ENCODE results near the gene CBFA2T3.
A peak's percentile ranks its signal among the peaks of the same experiment; 100 is the strongest.

Gene CBFA2T3

DNA sequence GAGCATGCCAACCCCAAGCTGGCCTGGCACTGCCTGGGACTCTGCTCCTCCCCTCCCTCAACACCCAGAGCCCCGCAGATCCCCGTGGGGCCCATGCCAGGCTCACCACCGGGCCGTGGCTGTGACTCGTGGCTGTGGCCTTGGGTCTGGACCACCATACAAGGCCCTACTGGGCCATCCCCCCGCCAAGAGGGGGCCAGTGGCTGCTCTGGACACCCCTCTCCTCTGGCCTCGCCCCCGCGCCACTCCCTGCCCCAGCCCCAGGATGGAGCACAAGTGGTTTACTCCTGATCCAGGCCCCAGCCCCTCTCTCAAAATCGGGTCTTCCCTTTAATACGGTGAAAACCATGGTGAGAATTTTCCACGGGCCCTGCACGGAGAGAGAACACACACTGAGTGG, 113.6 kb downstream of the CBFA2T3 start:
- DNase-seq: no peak

DNA sequence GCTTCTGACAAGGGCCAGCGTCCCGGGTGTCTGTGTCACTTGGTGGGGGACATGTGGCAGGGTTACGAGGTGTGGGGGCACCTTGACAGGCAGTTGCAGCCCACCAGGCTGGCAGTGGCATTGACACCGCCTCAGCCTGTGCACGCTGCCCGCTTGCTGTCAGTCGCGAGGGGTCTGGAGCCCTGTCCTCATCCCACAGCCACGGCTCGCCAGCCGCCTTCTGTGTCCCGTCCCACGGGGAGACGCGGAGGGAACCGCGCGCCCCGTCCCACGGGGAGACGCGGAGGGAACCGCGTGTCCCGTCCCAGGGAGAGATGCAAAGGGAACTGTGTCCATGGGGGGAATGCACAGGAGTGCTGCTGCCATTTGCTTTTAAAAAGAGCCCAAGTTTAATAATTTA, 114.0 kb downstream of the CBFA2T3 start:
- no peak for DNase-seq

DNA sequence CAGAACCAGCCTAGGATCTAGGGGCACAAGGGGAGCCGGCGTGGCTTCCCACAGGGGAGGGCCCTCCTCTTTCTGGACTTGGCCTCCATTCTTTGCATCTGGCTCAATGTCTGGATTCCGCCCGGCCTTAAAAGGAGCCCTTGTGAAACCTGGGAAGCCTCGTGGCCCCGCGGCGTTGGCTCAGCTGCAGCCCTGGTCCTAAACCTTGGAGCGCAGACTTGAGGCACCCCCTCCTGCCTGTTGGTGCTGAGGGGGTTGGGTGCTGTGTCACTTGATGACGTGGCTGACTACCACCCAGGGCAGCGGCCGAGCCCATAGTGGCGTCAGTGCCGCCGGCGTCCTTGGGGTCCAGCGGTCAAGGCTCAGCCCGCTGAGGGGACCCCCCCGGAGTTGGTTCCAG, 115.6 kb downstream of the CBFA2T3 start:
- DNase-seq: no peak

DNA sequence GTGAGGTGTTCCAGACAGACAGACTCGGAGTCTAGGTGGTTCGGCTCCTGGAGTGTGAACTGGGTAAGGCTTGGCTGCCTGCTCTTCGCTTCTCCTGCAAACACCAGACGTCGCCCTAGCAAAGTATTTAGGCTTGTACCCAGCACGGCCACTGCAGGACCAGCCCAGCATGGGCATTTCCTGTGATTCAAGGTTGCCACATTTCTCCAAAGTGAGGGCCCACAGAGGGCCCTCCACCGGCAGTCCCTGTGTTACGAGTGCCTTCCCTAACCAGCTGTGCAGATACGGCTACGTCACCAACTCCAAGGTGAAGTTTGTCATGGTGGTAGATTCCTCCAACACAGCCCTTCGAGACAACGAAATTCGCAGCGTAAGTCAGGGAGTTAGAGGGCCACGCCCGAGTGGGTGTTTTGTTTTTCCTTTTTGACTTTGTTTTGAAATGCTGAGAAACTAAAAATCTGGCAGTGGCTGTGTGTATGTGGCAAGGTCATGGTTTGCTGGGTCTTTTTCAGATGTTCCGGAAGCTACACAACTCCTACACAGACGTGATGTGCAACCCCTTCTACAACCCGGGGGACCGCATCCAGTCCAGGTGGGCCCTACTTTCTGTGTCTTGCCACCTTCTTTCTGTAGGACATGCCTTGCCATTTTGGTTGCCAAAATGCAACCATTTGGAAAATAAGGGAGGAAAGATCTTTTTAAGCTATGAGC, 117.5 kb downstream of the CBFA2T3 start:
- no peak for DNase-seq

DNA sequence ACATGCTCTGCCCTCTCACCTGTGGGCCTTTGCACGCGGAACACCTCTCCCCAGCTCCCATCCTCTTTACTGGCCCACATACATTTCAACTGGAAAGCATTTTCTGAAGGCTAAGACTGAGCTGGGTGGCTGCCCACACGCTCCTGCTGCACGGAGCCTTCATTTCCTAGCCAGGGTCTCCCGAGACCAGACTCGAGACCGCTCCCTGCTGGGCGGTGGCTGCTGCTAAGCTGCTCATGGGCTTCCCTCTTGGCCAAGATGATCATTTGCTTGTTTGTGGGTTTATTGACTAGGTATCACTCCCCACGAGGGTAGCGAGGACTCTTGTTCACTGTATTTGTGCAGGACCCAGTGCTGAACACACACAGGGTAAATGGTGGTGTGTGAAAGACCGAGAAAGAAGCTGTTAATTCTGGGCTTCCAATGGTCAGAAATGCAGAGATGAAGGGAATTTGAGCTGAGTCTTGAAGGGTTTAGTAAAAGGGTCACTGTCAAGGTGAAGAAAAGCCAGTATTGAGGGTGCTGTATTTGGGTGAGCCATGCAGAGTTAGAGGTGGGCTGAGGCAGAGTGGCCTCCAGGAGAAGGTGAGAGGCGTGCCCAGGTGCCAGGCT, 119.2 kb downstream of the CBFA2T3 start:
- DNase-seq: peak in 52 of 56 donors; percentile 10 to 83 (median 60)

DNA sequence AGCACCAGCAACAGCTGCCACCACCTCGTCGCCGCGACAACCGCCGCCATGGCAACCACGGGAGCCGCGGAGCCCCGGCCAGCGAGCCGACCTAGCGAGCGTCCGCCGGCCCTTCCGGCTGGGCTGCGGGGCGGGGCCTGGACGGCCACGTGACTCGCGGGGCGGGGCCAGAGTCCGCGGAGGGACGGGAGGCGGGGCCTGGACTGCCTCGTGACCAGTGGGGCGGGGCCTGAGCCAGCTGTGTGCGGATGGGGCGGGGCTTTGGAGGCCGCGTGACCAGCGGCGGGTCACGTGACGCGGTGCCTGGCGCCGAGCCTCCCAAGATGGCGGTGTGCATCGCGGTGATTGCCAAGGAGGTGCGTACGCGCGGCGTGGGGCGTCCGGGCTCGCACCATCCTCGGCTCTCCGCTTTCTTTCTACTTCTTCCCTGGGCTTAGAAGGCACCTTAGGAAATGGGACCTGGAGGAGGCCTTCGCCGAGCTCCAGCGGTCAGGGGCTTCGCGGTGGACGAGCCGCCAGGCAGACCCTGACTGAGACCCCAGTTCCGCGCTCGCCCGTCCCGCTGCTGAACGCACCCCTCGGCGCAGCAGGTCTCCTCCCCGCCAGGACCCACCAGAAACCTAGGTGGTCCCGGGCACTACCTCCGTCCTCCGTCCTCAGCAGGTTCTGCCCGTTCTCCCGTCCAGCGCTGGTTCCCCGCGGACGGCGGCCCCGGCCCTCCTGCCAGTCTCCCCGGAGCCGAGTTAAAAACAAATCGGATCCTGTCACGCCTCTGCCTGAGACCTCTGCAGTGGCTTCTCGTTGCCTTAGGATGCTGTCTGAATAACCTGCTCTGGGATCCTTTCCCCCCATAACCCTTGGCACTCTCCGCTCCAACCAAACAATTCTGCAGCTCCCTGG, 119.9 kb downstream of the CBFA2T3 start, which contains the start of the genes GALNS and TRAPPC2L:
TSS of gene GALNS (minus strand) at position 120 of the 900 bp plus-strand sequence. CDS start at position 50, 70 bp downstream.
TSS of gene TRAPPC2L (plus strand) at position 300 of the 900 bp plus-strand sequence. CDS start at position 324, 24 bp downstream.
- DNase-seq: peak; percentile 67 to 100 (median 96)

DNA sequence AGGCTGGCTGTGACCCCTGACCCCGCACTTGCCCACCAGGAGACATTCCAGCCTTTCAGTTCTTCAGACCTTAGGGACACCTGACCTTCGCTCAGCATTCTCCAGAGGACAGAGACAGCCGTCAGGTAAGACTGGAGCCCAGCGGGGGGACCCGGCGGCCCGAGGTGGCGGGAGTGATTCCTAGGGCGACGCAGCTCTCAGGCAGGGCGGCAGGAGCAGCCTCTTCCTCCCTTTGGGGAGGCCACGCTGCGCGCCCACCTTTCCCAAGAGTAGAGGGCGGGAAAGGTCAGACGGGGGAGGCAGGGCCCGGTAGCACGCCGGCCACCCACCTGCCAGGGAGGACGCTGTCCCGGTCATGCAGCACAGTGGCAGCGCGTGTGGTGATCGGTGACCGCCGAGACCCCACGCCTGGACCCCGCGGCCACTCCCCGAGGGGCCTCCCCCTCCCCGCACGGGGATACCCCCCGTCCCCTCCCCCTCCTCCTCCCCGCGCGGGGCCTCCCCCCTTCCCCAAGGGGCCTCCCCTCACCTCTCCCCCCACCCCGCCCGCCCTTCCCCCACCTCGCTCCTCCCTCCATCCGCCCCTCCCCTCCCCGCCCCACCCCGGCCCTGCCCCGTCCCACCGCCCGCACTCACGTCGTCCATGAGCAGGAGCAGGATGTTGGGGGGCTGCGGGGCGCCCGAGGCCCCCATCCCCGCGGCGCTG, 120.7 kb downstream of the CBFA2T3 start:
- DNase-seq: peak in 10 of 56 donors; percentile 10 to 54 (median 34)

DNA sequence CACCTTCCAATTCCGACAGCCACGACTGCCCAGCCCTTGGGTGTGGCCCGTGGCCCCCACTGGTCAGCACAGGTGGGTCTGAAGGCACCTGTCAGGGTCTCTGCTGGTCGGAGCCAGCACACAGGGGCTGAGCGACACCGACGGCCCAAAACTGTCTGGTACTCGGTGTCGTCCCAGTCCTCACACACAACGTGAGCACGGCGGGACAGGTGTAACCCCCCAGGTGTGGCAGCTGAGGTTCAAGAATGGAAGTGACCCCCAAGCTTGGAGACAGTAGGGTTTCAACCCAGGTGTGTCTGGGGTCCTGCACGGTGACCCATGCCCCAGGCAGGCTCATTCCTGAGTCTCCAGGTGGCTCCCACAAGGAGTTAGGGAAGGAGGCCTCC, 121.3 kb downstream of the CBFA2T3 start:
- no peak for DNase-seq

DNA sequence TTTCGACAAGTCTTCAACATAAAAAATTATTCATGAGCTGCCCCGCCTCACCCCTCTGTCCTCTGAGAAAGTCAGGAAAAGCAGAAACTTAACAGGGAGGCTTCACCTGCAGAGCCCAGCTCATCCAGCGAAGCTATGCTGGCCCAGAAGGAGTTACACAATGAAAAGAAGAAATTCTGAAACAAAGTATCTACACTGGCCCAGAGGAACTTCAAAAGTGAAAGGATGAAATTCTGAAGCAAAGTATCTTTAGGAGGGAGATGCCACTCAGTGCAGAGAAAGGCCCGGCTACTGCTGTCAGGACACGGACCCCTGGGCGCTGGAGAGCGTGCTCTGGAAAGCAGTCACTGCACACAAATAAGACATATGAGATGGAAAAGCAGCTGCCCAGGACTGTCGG, 121.8 kb downstream of the CBFA2T3 start:
- no peak for DNase-seq

DNA sequence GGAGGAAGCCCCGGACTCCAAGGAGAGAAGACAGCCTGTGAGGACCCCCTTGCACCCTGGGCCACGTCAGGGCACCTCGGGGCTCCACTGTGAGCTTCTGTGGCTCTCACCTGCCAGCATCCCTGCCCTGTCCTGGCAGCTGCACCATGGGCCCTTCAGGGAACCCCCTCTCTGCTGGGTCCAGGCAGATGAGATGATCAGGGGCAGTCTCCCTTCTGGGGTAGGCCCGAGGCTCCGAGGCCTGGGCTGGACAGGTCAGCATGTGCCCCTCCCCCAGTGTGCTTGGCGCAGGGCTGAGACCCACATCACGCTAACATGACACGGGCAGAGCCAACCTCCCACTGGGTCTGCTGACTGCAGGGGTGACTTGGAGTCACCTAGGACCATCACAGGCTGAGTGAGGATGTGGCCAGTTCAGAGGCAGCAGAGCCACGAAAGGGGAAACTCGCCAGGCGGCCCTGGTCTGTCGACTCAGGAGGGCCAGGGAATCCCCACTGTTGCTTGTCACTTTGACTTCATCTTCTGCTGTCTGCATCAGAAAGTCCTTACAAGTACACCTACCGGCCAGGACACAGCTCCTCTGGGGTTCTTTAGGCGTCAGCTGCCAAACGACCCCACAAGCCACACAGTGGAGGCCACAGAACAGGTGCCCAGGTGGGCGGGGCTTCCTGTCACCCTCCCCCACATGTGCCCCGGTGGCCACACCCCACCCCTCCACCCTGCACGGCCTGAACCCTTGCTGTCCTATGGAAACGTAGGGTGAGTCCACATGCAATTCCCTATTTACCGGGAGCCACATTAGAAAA, 122.5 kb downstream of the CBFA2T3 start:
- peak in 1 of 56 donors; percentile 14 for DNase-seq

DNA sequence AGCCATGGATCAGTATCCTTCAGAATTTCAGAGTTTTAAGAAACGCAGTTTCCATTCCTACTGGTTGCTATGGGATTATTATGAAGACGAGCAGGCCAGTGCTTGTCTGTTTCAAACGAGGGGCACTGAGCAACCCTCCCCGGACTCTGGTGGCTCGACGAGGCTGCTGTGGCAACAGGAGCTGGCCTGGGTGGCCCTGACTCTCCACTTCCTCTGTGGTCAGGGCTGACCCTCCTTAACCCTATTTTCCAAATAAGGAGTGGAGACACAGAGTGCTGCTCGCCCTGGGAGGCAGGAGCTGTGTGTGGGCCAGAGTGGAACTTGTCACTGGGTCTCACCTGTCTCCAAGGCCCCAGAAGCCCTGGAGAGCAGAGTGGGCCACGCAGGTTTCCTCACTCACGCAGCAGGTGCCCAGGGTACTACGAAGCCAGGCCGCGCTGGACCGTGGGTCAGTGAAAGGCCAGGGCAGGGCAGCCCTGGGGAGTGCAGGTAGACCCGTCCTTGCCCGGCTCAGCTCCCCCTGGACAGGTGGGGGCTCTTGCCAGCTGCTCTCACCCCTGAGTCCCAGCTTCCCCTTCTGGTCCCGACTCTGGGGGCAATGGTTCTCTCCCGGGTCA, 123.6 kb downstream of the CBFA2T3 start:
- peak in 1 of 56 donors; percentile 24 for DNase-seq

DNA sequence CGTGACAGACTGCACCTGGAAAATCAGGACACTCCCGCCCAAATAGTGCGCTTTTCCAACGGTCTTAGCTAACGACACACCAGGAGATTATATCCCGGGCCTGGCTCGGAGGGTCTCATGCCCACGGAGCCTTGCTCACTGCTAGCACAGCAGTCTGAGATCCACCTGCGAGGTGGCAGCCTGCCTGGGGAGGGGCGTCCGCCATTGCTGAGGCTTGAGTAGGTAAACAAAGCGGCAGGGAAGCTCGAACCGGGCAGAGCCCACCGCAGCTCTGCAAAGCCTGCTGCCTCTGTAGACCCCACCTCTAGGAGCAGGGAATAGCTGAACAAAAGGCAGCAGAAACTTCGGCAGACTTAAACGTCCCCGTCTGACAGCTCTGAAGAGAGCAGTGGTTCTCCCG, 125.4 kb downstream of the CBFA2T3 start:
- DNase-seq: no peak

DNA sequence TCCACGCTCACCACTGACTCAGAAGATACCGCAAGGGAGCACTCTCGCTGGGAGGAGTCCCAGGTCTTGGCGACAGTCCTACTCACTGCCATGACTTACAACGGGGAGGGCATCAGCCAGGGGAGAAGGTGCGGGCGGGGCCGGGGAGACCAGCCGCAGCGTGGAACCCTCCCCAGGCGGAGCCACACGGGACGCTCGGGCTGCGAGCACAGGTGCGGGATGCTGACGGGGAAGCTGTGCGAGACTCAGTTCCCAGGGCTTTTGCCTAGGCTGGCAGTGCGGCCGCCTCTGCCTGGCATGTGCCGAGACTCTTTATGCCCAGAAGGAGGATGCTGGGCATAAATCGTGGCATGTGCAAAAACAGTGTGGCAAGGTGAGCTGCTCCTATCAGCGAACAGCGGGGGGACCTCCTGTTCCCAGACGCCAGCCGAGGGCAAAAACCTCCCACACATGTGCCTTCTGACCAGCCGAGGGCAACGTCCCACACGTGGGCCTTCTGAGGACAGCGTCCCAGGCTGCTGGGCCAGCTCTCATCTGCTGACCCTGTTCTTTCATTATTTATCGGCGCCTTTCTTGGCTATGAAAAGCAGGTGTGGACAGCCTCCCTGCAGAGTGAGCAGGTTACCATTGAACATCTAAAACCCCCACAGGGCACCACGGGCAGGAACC, 126.3 kb downstream of the CBFA2T3 start:
- DNase-seq: no peak

DNA sequence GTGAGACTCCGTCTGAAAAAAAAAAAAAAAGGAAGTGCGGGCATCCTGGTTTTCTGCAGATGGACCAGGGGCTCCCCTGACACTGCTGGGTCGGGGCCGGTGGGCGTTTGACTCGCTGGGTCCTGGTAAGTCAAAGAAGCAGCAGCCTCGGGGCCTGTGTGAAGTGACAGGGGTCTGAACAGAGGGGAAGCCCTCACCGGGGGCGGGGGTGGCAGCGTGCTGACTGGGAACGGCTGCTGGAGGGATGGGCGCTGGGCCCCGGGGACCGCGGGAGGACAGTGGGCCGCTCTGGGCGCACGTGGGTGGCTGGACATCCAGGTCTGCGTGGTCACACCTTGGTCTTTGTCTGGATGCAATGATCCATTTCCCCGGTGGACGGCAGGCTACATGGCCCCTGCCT, 128.4 kb downstream of the CBFA2T3 start:
- no peak for DNase-seq

DNA sequence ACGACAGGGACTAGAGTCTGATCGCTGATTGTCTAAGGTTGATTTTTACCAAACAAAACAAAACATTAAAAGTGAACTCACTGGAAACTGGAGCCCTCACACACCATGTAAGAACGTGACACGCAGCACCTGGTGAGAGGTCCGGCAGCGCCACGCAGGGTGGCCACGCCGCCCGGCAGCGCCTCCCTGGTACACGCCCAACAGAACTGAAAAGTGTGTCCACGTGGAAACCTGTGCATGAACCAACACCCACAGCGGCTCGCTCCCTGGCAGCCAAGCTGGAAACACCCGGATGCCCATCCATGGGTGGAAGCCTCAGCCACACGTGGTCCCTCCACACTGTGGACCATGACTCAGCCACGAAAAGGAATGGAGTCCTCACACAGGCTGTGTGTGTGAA, 129.4 kb downstream of the CBFA2T3 start:
- DNase-seq: no peak

DNA sequence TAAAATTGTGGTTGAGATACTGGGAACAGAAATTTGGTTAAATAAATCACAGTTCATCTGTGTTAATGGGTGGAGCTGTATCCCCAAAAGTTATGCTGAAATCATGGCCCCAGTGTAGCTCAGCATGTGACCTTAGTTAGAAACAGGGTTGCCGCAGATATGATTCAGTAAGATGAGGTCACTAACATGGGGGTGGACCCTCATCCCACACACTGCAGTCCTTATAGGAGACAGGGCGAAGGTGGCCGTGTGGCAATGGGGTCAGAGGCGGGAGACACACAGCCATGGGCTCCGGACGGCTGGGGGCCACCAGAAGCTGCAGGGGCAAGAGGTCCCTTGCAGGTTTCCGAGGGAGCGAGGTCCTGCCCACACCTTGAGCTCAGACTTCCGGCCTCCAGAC, 130.9 kb downstream of the CBFA2T3 start:
- no peak for DNase-seq

DNA sequence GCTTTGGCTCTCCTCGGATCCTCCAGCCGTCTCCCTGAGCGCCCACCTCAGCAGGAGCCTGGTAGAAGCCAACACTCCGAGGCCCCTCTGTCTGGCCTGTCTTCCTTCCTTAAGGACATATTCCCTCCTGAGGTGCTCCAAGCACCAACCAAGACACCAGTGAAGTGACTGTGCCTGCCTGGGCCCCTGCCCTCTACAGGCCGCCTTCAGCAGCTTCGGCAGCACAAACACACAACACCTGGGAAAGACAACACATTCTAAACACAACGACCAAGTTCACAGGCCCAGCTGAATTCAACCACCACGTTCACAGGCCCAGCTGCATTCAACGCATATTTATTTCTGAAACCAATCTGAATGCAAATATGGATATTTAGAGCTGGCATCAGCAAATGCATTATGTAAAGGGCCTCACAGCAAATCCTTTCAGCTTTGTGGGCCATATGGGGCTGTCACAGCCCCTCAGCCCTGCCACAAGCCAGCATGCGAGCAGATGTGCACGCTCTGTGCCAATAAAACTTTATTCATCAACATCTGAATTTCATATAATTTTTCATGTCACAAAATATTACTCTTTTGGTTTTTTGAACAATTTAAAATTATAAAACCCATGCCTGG, 132.5 kb downstream of the CBFA2T3 start:
- no peak for DNase-seq

DNA sequence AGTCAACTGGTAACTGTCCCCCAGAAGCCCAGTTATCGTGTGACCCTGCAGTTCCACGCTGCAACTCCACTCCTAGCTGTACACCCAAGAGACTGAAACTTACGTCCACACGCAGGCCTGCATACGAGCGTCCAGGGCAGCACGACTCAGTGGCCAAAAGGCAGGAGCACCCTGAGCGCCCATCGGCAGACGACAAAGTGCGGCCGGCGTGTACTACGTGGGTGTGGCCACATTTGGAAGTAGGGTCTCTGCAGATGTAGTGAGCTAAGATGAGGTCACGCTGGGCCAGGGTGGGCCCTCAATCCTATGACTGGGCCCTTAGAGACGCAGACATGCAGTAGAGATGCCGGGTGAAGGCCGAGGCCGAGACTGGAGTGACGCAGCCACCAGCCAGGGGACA, 133.8 kb downstream of the CBFA2T3 start:
- no peak for DNase-seq

DNA sequence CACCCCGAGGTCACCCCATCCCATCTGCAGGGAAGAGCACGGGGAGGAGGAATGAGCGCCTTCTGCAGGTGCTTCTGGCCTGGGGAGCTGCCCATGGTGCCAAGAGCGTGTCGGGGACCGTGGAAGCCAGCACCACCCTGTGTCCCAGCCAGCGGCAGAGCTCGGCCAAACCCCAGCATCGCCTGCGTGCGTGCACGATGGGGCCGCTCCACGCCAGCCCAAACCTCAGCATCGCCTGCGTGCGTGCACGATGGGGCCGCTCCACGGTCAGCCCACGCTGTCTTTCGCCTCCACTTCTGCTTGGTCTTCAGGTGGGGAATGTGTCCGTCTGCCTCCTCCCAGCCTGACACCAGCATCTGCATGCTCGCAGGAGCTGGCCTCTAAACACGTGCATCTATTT, 134.2 kb downstream of the CBFA2T3 start:
- no peak for DNase-seq

Data from nucleus accumbens (tissue), 56 donors.